Aorta (tissue), 5 donors: Measurements from ENCODE around the gene ZBTB9. TPM values are rescaled to one million over a fixed set of nuclear protein-coding genes. Genes with fewer than 3 reads are reported as not detected.
A peak's percentile ranks its signal among the peaks of the same experiment; 100 is the strongest.

ENCODE experiments used
- ATAC-seq: fragments of 200-7000 bp; cut with Tn5 transposase; one replicate; pipeline ENCODE4 v1.9.1; 2022; ENCODE audit warnings: moderate library complexity; ENCODE audit not compliant: low FRiP score
- DNase-seq, 2 donors: peaks; one replicate each; pipeline ENCODE4 v3.0.0-alpha.2; 2020
- H3K27ac ChIP-seq, 2 donors: one replicate each; pipeline ENCODE4 v1.5.1; 2013; ENCODE audit warnings: low read length in 2 of 2, mild to moderate bottlenecking in 2 of 2, moderate library complexity in 2 of 2, control low read depth in 1 of 2, inconsistent platforms in 1 of 2, low read depth in 1 of 2
- H3K27me3 ChIP-seq, 2 donors: one replicate each; pipeline ENCODE4 v1.6.1; 2013; ENCODE audit warnings: control low read depth in 1 of 2, low read length in 1 of 2, mild to moderate bottlenecking in 1 of 2, moderate library complexity in 1 of 2; ENCODE audit not compliant: insufficient read depth in 2 of 2, control insufficient read depth in 1 of 2
- H3K36me3 ChIP-seq, 2 donors: one replicate each; pipeline ENCODE4 v1.6.1; 2013; ENCODE audit warnings: control low read depth in 1 of 2, low read length in 1 of 2, mild to moderate bottlenecking in 1 of 2; ENCODE audit not compliant: insufficient read depth in 2 of 2, control insufficient read depth in 1 of 2
- H3K4me1 ChIP-seq, 2 donors: one replicate each; pipeline ENCODE4 v1.6.1; 2013; ENCODE audit warnings: low read length in 2 of 2, control low read depth in 1 of 2, mild to moderate bottlenecking in 1 of 2, moderate library complexity in 1 of 2; ENCODE audit not compliant: insufficient read depth in 2 of 2, control insufficient read depth in 1 of 2
- H3K4me3 ChIP-seq, 2 donors: one replicate each; pipeline ENCODE4 v1.5.1; 2013; ENCODE audit warnings: low read length in 2 of 2, control low read depth in 1 of 2, mild to moderate bottlenecking in 1 of 2
- H3K9me3 ChIP-seq: one replicate; pipeline ENCODE4 v1.6.1; 2013; ENCODE audit warnings: mild to moderate bottlenecking, low read length; ENCODE audit not compliant: control insufficient read depth
- WGBS, 2 donors: extraction: QIAGEN DNeasy Blood & Tissue Kit; methylation state at CpG; one replicate each; pipeline ENCODE4 v1.1.7; 2013; 5-methylcytosine and 5-hydroxymethylcytosine counted together
- intact Hi-C, 2 donors: fragments of 100-400 bp; cut with DNase I; formaldehyde crosslinking; loops; one replicate each; pipeline versions ENCODE4 v1.14.2 to v1.15.0; 2022
- polyA plus RNA-seq, 2 donors: library from polyadenylated mRNA; stranded (reverse); fragments of 200-250 nt; gene quantifications; one replicate each; pipeline ENCODE4 v1.2.3, GENCODE V29; 2013
- total RNA-seq, 2 donors: library from RNA; stranded (reverse); fragmentation: NEBNext Ultra II Directional; extraction: Animal tissue kit (Norgen Biotek cat#: 25700); gene quantifications; one replicate each; pipeline ENCODE4 v1.2.1, GENCODE V29; 2021
- donor health status: healthy with polysubstance abuse.
- donor health status: Bipolar disorder and iron deficiency.
- donor health status: DM: no; HTN: no; CAD: no.
- donor health status: DM: no; HTN: no; CAD: no.
- donor health status: DM: yes; HTN: yes; CAD: no.

ZBTB9 gene
- total and polyA plus RNA-seq, 4 donors = 1.4 to 4.2 (median 2.2) TPM

DNA sequence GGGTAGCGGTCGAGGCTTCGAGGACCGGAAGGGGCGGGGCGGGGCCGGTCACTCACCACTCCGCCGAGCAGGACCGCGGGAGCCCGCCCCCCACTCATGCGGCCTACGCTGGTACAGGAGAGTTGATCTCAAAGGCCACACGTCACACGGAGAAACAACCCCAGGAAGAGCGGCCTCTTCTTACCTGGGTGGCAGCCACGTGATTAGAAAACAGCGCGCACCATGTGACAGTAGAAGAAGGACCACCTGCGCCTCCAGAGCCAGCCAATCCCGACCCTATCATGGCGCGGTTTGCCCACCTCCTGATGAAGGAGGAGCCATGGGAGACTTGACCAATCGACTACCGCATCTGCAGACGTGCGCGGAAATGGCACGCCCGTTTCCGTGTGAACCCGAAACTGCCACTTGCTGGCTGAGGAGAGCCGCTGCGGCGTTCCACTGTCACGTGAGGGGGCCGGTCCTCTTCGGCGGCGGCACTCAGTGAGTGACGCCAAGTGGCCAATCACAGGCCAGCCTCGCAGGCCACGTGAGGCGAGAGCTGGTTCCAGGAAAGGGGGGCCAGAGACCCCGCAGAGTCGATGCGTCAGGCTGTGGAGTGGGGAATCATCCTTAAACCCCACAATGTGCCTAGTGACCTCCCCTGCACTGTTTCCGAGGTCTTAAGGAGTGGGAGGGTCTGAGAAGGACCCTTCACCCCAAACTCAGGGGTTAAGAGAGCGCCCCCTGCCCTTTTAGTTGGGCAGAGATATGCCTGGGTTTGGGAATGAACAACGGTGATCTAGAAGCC, 36.3 kb upstream of the ZBTB9 start, which contains the start of gene CUTA:
Gene CUTA, minus strand, starts transcription at position 205 of the 787 bp plus-strand sequence. Its CDS starts 107 bp downstream, at position 98.
- H3K27me3 ChIP-seq = no peaks in the 10 kb centered on the region
- DNase-seq (peak; percentile 100), ATAC-seq (peak; percentile 96)
- H3K36me3 ChIP-seq = no peaks in the 10 kb centered on the region
- peak within 1 kb of the TSS; percentile 25 to 93 for H3K27ac ChIP-seq
- H3K4me1 ChIP-seq = no peaks in the 10 kb centered on the region
- peak within 1 kb of the TSS; percentile 40 to 68 for H3K4me3 ChIP-seq
- intact Hi-C loops = loop anchor here in 1 of 2 donors (2.0 to 10.0 kb wide), 4 partner anchors 97 to 1763 kb away; partner anchors contain the start of genes APOM, BAG6, HSD17B8 and RING1
- WGBS, 2 donors = 0 to 1% methylated on average over 51 of the region's 51 CpGs
- no peaks in the 10 kb centered on the region for H3K9me3 ChIP-seq

DNA sequence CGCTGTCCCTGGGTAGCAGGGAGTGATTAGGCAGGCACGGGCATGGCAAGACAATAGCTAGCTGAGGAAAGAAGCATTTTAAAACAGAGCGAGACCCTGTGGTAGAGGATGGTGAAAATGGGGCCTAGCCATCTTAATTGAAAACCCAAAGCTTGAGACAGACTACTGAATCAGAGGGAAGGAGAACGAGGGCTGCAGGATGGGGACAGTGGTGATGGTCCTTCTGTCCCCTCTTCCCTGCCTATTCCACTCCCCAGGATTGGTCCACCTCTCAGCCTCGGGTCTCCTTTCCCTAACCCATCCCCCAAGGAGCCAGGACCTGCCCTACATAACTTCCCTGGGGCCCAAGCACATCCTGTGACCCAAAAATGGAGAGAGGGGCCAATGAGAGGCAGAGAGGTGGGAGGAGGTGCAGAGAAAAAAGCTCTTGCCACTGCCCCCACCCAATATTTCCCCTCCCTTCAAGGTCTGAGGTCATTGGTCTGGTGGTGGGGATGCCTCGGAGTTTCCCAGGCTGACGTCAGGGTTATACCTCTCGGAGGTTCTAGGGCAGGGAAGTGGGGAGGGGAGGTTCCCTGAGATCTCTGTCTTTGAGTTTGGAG, 35.6 kb upstream of the ZBTB9 start:
- ATAC-seq (no peak), DNase-seq (no peak)
- H3K27me3 ChIP-seq = no peaks in the 10 kb centered on the region
- intact Hi-C loops = loop anchor here in 1 of 2 donors (10.0 kb wide), 3 partner anchors 156 to 1764 kb away; partner anchors contain the start of genes APOM, BAG6, HSD17B8 and RING1
- no peaks in the 10 kb centered on the region for H3K4me1 ChIP-seq
- peak overlapping the region in 1 of 2 donors; percentile 49 for H3K4me3 ChIP-seq
- peak overlapping the region; percentile 25 to 93 for H3K27ac ChIP-seq
- no peaks in the 10 kb centered on the region for H3K9me3 ChIP-seq
- 31 to 43% methylated on average over 7 to 8 of the region's 8 CpGs for WGBS, 2 donors
- no peaks in the 10 kb centered on the region for H3K36me3 ChIP-seq

DNA sequence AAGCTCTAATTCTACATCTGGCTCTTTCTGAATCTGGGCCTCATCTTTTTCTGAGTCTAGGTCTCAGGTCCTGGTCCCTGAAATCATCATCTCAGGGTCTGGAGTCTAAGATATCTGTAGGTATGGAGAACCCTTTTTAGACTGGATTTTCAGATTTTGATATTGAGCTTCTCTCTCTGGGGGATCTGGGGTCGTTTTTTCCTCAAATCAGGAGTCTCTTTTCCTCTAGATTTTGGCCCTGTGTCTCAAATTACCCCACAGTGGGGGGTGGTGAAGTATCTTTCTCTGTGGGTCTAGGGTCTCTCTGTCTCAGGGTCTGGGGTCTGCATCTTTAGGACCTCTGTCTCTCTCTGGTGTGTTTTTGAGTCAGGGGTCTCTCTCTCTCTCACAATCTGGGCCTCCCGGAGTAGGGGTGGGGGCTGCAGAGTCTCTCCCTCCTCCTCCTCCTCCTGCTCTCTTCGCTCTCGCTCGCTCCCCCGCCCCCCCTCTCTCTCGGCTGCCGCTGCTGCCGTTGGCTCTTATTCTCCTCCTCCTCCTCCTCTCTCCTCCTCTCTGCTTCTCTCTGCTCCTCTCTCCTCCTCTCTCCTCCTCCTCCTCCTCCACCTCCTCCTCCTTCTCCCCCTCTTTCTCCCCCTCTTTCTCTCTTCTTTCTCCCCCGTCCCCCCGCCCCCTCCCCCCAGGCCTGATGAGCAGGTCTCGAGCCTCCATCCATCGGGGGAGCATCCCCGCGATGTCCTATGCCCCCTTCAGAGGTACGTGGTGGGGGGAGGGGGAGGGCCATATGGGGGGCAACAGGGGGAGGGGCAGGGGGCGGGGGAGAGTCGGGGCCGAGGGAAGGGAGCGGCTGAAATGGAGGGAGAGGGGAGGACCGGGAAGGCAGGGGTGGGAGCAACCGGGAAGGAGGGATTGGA, 34.5 kb upstream of the ZBTB9 start, which contains the start of gene SYNGAP1:
Gene SYNGAP1, plus strand, starts transcription at position 486 of the 911 bp plus-strand sequence. Its CDS starts 200 bp downstream, at position 686.
- WGBS, 2 donors = 1 to 2% methylated on average over 21 to 22 of the region's 22 CpGs
- DNase-seq (peak; percentile 81 to 90), ATAC-seq (peak; percentile 15)
- Histone ChIP-seq H3K4me1 (peaks cover 1 to 3% of the 10 kb centered on the region in 2 donors), H3K9me3 (no peaks in the 10 kb centered on the region), H3K36me3 (no peaks in the 10 kb centered on the region), H3K27me3 (no peaks in the 10 kb centered on the region), H3K27ac (peak within 1 kb of the TSS in 1 of 2 donors; percentile 93), H3K4me3 (peak within 1 kb of the TSS; percentile 60 to 69)
- intact Hi-C loops = loop anchor here in 1 of 2 donors (10.0 kb wide), 3 partner anchors 155 to 1765 kb away; partner anchors contain the start of genes APOM, BAG6, HSD17B8 and RING1

DNA sequence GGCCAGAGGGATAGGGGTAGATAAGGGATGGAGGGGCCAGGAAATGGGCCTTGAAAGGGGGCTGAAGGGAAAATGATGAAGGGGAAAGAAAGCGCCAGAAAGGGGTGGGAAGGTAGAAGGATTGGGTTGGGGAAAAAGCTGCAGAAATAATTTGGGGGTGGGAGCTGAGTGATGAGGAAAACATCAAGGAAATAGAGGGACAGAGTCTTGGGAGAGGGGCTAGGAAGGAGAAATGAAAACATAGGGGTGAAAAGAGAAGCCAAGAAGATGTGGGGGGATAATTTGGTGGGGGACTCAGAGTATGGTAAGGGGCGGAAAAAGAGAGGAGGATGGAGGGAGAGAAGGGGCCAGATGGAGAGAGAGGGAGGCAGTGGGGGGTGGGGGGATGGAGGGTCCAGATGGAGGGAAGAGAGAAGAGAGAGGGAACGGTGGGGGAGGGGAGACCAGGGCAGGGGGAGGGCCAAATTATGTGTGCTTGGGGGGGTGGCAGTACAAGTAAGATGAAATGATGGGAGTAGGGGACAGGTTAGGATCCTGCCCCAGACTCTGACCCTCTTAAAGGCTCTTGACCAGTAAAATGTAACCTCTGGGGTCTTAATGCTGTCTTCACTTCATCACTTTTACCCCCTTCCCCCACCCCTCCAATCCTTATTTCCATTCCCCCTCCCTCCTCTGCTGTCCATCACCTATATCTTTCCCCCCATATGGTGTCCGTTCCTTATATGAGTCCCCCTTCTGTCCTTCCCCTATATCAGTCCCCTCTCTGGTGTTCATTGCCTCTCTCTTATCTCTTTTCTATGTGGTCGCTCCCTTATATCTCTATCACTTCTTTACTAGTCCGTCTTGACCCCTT, 33.7 kb upstream of the ZBTB9 start:
- H3K36me3 ChIP-seq = no peaks in the 10 kb centered on the region
- peaks cover 1 to 3% of the 10 kb centered on the region in 2 donors for H3K4me1 ChIP-seq
- WGBS, 2 donors = 57 to 59% methylated on average over 6 of the region's 6 CpGs
- H3K9me3 ChIP-seq = no peaks in the 10 kb centered on the region
- H3K27ac ChIP-seq = no peak overlapping the region
- ATAC-seq (no peak), DNase-seq (no peak)
- no peaks in the 10 kb centered on the region for H3K27me3 ChIP-seq
- intact Hi-C loops = no loop called here
- H3K4me3 ChIP-seq = peak overlapping the region; percentile 60 to 69

DNA sequence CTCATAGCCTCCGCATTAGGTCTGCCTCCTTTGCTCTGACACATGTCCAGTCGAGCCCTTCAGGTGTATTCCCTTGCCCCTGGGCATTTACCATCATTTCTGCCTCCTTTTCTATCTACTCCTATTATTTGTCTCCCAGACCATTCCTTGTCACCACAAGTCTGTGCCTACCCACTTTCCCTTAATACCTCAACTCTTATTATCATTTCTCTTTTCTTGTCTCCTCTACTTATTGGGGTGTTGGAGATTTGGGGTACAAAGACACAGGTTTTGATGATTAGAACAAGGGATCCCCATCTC, 33.1 kb upstream of the ZBTB9 start:
- no peak overlapping the region for H3K4me3 ChIP-seq
- ATAC-seq (no peak), DNase-seq (no peak)
- H3K27me3 ChIP-seq = no peaks in the 10 kb centered on the region
- H3K9me3 ChIP-seq = no peaks in the 10 kb centered on the region
- no peaks in the 10 kb centered on the region for H3K36me3 ChIP-seq
- intact Hi-C loops = no loop called here
- WGBS, 2 donors = 87 to 93% methylated on average over 2 of the region's 2 CpGs
- H3K27ac ChIP-seq = no peak overlapping the region
- H3K4me1 ChIP-seq = peaks cover 1 to 3% of the 10 kb centered on the region in 2 donors

DNA sequence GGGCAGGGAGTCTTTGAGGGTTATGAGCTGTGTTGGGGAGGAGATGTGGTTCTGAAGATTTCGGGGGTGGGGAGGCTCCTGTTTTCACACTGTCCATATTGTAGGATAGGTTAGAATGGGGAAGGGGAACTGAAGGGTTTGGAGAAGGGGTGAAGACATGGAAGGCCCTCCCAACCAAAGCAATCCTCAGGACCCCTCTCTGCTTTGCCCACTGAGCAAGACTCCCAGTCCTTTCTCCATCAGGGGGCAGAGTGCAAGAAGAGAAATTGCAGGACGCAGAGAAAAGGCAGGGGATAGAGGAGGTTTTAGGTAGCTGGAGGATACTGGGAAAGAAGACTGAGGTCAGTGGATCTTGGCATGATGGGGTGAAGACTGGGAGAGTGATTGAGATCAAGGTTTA, 30.6 kb upstream of the ZBTB9 start:
- H3K4me1 ChIP-seq = peaks cover 1 to 3% of the 10 kb centered on the region in 2 donors
- intact Hi-C loops = no loop called here

DNA sequence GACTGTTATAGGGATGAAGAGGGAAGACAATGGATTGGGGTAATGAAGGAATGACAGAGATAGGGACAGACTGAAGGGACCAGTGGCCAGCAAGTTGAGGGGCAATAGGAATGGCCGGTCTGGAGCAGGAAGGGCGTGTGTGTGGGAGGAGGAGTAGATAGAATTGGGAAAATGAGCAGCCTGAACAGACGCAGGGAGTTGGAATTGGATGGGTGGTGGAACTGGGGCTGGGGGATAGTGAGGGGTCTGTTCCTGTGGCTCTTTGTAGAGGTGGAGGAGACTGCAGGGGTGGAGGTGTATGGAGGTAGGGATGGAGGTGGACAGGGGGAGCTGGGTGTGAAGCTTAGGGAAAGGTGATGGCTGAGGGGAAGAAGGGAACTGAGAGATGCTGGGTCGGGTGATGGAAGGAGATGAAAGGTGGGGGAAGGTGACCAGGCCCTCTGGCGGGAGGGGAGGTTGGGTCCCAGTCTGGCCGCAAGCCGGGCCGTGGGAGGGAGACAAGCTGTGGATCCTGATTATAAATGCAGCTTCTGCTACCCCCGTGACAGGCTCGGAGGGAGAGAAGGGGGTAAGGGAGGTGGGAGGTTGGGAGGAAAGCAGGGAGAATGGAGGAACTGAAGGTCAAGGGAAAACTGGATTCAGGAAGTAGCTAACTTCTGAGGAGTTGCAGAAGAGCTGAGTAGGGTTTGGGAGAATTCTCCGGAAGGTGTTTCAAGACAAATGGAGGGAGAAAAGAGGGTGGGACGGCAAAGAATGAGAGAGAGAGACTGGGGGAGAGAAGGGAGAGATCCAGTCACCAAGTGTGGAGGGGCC, 29.3 kb upstream of the ZBTB9 start:
- ATAC-seq = peak; percentile 1
- WGBS, 2 donors = 10 to 12% methylated on average over 12 of the region's 12 CpGs
- peak overlapping the region; percentile 65 to 72 for H3K27ac ChIP-seq
- intact Hi-C loops = loop anchor here in 1 of 2 donors (1.0 kb wide), 1 partner anchor 34 kb away; the partner anchor contains the start of gene KIFC1
- H3K4me3 ChIP-seq = peak overlapping the region; percentile 42 to 44
- no peaks in the 10 kb centered on the region for H3K27me3 ChIP-seq
- no peaks in the 10 kb centered on the region for H3K9me3 ChIP-seq
- peaks cover 1 to 3% of the 10 kb centered on the region in 2 donors for H3K4me1 ChIP-seq
- H3K36me3 ChIP-seq = no peaks in the 10 kb centered on the region
- peak in 1 of 2 donors; percentile 74 for DNase-seq

More for the DNA sequence above, 30.6 kb upstream of the ZBTB9 start:
- Histone ChIP-seq H3K27ac (no peak overlapping the region), H3K27me3 (no peaks in the 10 kb centered on the region), H3K36me3 (no peaks in the 10 kb centered on the region), H3K9me3 (no peaks in the 10 kb centered on the region), H3K4me3 (no peak overlapping the region)
- DNase-seq (peak in 1 of 2 donors; percentile 9), ATAC-seq (no peak)
- WGBS, 2 donors = 93% methylated on average over 2 of the region's 2 CpGs
